DND-41 (cell line): ENCODE results near the gene AHNAK2.

Experiments used
- ATAC-seq: fragments of 200-7000 bp; cut with Tn5 transposase; 3 replicates; pipeline ENCODE4 v1.9.1; 2021; ENCODE audit warnings: low read depth; ENCODE audit not compliant: insufficient read depth
- DNase-seq: peaks from one replicate; pipeline ENCODE4 v3.0.0-alpha.2; 2020
- H2AFZ ChIP-seq: 2 replicates; pipeline ENCODE4 v1.6.0; 2012; ENCODE audit warnings: low read depth, low read length
- H3K27ac ChIP-seq: 2 replicates; pipeline ENCODE4 v1.5.1; 2012; ENCODE audit warnings: low read length, inconsistent platforms
- H3K27me3 ChIP-seq: fragments of 200-600 bp; sonication (generic); 2 replicates; pipeline ENCODE4 v1.6.0; 2012; ENCODE audit warnings: low read length, mild to moderate bottlenecking, inconsistent platforms; ENCODE audit not compliant: insufficient read depth, poor library complexity
- H3K36me3 ChIP-seq: 2 replicates; pipeline ENCODE4 v1.5.1; 2012; ENCODE audit warnings: low read length, inconsistent platforms; ENCODE audit not compliant: insufficient read depth
- H3K4me1 ChIP-seq: 2 replicates; pipeline ENCODE4 v1.5.1; 2012; ENCODE audit warnings: mild to moderate bottlenecking, low read length; ENCODE audit not compliant: insufficient read depth
- H3K4me2 ChIP-seq: 2 replicates; pipeline ENCODE4 v1.6.0; 2012; ENCODE audit warnings: mild to moderate bottlenecking, moderate library complexity, low read length, inconsistent platforms; ENCODE audit not compliant: insufficient read depth
- H3K4me3 ChIP-seq, 2 experiments: fragments of 200-600 bp in 1 of 2; shearing (Covaris generic) in 1 of 2; 2 replicates each; pipeline ENCODE4 v1.5.1; 2012 to 2016; ENCODE audit warnings: inconsistent platforms in 2 of 2, low read length in 2 of 2, mild to moderate bottlenecking in 2 of 2, low read depth in 1 of 2, moderate library complexity in 1 of 2
- H3K79me2 ChIP-seq: 2 replicates; pipeline ENCODE4 v1.6.0; 2012; ENCODE audit warnings: low read length, inconsistent platforms; ENCODE audit not compliant: insufficient read depth
- H3K9ac ChIP-seq: 2 replicates; pipeline ENCODE4 v1.6.0; 2012; ENCODE audit warnings: low read depth, mild to moderate bottlenecking, inconsistent platforms, low read length, moderate library complexity
- H3K9me3 ChIP-seq: 2 replicates; pipeline ENCODE4 v1.5.1; 2012; ENCODE audit warnings: low read length, moderate library complexity, mild to moderate bottlenecking, inconsistent platforms; ENCODE audit not compliant: insufficient read depth, severe bottlenecking
- H4K20me1 ChIP-seq: 2 replicates; pipeline ENCODE4 v1.6.0; 2012; ENCODE audit warnings: low read length; ENCODE audit not compliant: insufficient read depth
- EZH2 ChIP-seq: IDR thresholded peaks from 3 replicates; pipeline ENCODE4 v1.6.1; 2012; ENCODE audit warnings: borderline replicate concordance, low read depth, mild to moderate bottlenecking, moderate library complexity, low read length, inconsistent platforms; ENCODE audit not compliant: severe bottlenecking
- TF ChIP-seq, protein P1 (sequence below): IDR thresholded peaks from 2 replicates; pipeline ENCODE4 v1.5.1; 2012; ENCODE audit warnings: borderline replicate concordance, low read length, moderate library complexity, mild to moderate bottlenecking; ENCODE audit not compliant: poor library complexity, severe bottlenecking; ENCODE audit errors: extremely low read depth

AHNAK2 gene

DNA sequence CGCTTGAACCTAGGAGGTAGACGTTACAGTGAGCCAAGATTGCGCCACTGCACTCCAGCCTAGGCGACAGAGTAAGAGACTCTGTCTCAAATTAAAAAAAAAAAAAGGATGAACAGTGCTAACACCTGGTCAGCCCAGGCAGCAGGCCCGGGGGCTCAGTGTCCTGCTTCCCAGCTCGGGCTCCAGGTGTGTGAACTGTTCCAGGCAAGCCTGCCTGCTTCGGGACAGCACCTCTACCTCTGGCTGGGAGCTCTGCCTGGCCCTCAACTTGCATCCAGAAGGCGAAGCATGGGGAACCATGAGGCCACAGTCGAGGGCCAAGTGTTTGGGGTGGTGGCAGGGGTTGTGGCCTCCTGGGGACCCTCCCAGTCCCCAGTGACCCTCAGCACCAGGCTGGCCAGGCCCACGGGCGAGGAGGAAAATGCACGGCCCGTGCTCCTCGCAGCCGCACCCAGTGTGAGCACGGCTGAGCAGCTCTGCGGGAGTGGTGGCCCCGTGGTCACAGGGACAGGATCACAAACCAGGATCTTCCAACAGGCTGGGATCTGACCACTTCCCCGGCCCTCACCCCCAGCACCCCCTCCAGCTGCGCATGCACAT, 27.3 kb upstream of the AHNAK2 start:
- Histone ChIP-seq H3K36me3 (peaks cover 48% of the 10 kb centered on the region), H3K4me1 (no peaks in the 10 kb centered on the region), H2AFZ (no peak overlapping the region), H3K9ac (no peak overlapping the region), H3K27me3 (no peaks in the 10 kb centered on the region), H3K79me2 (peaks cover 35% of the 10 kb centered on the region), H3K4me3 (no peak overlapping the region), H3K27ac (no peak overlapping the region), H3K9me3 (no peaks in the 10 kb centered on the region), H3K4me2 (no peak overlapping the region), H4K20me1 (peaks cover 48% of the 10 kb centered on the region)
- no peak for DNase-seq
- ATAC-seq: peak; percentile 34
- TF ChIP-seq EZH2: no peak
- TF ChIP-seq, protein P1, sequence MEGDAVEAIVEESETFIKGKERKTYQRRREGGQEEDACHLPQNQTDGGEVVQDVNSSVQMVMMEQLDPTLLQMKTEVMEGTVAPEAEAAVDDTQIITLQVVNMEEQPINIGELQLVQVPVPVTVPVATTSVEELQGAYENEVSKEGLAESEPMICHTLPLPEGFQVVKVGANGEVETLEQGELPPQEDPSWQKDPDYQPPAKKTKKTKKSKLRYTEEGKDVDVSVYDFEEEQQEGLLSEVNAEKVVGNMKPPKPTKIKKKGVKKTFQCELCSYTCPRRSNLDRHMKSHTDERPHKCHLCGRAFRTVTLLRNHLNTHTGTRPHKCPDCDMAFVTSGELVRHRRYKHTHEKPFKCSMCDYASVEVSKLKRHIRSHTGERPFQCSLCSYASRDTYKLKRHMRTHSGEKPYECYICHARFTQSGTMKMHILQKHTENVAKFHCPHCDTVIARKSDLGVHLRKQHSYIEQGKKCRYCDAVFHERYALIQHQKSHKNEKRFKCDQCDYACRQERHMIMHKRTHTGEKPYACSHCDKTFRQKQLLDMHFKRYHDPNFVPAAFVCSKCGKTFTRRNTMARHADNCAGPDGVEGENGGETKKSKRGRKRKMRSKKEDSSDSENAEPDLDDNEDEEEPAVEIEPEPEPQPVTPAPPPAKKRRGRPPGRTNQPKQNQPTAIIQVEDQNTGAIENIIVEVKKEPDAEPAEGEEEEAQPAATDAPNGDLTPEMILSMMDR: no peak

DNA sequence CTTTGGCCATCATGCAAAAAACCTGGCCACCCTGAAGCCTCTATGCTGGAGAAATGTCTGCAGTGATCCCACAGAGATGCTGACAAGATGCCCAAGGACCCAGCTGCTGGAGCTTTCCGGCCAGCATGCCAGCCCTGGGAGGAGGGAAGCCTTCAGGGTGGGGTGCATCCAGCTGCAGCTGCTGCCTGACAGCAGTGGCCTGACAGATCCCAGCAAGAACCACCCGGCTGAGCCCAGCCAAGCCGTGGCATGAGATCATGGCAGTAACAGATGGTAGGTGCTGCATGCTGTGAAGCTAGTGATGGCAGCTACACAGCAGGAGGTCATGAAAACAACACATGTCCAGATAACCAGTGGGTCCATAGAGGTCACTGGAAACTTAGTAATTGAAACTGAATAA, 21.2 kb upstream of the AHNAK2 start:
- Histone ChIP-seq H3K4me1 (no peaks in the 10 kb centered on the region), H3K9ac (no peak overlapping the region), H3K27ac (no peak overlapping the region), H3K4me2 (no peak overlapping the region), H3K4me3 (no peak overlapping the region), H4K20me1 (no peaks in the 10 kb centered on the region), H2AFZ (no peak overlapping the region), H3K79me2 (no peaks in the 10 kb centered on the region; the same call in 1 of the 2 replicates), H3K9me3 (no peaks in the 10 kb centered on the region), H3K27me3 (no peaks in the 10 kb centered on the region), H3K36me3 (no peaks in the 10 kb centered on the region; the same call in 1 of the 2 replicates)
- ATAC-seq (no peak), DNase-seq (no peak)
- TF ChIP-seq, protein P1: no peak
- no peak for TF ChIP-seq EZH2

DNA sequence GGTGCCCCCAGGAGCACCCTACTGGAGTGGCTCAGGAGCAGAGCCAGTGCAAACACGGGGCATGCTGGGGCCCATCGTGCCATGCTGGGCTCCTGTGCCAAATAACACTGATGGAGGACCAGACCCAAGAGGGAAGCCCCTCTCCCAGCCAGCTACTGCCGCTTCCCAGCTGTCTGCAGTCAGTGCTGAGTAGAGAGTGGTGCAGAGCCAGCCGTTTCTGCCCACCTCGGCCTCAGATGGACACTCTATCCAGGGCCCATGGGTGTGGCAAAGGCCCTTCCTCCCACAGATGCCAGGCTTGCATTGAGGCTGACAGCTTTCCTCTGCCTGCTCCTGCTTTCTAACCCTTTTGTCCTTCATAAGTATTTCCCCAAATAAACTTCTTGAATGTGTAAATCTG, 20.6 kb upstream of the AHNAK2 start:
- H3K9ac ChIP-seq: no peak overlapping the region
- no peak overlapping the region for H3K4me3 ChIP-seq
- H3K79me2 ChIP-seq: no peaks in the 10 kb centered on the region; the same call in 1 of the 2 replicates
- H3K27ac ChIP-seq: no peak overlapping the region
- no peak overlapping the region for H3K4me2 ChIP-seq
- H4K20me1 ChIP-seq: no peaks in the 10 kb centered on the region
- DNase-seq (no peak), ATAC-seq (no peak)
- H3K4me1 ChIP-seq: no peaks in the 10 kb centered on the region
- TF ChIP-seq, protein P1: no peak
- no peak for TF ChIP-seq EZH2
- H2AFZ ChIP-seq: no peak overlapping the region
- H3K36me3 ChIP-seq: no peaks in the 10 kb centered on the region; the same call in 1 of the 2 replicates
- H3K27me3 ChIP-seq: no peaks in the 10 kb centered on the region
- no peaks in the 10 kb centered on the region for H3K9me3 ChIP-seq

DNA sequence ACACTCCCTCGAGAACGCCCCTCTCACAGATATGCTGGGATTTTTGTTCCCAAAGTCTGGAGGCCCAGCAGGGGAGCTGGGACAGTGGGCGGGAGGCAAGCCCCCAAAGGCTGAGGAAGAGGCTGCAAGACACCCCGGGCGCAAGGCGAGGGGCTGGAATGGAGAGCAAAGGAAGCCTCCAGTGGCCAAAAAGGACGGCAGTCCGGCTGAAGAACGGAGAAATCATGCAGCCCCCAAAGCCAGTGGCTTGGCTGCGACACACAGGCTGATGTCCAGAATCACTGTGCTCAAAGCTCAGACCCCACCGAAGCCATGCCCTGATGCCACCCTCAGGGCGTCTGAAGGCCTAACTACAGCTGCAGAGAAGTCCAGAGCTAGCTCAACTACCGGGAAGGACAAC, 18.3 kb upstream of the AHNAK2 start:
- H3K79me2 ChIP-seq: no peaks in the 10 kb centered on the region; the same call in 1 of the 2 replicates
- no peak overlapping the region for H3K4me3 ChIP-seq
- DNase-seq (no peak), ATAC-seq (no peak)
- H3K9ac ChIP-seq: no peak overlapping the region
- TF ChIP-seq, protein P1: no peak
- TF ChIP-seq EZH2: no peak
- no peak overlapping the region for H2AFZ ChIP-seq
- no peaks in the 10 kb centered on the region for H3K4me1 ChIP-seq
- H3K27ac ChIP-seq: no peak overlapping the region
- H3K36me3 ChIP-seq: no peaks in the 10 kb centered on the region; the same call in 1 of the 2 replicates
- H4K20me1 ChIP-seq: 0 out of 2 replicates have a peak, but pooled peaks cover 3% of the 10 kb centered on the region
- H3K9me3 ChIP-seq: no peaks in the 10 kb centered on the region
- H3K4me2 ChIP-seq: no peak overlapping the region
- no peaks in the 10 kb centered on the region for H3K27me3 ChIP-seq
